UCSD-AML1 (cell line): ENCODE measurements around the gene CEP295NL.

Experiments used
- DNase-seq: peaks from one replicate; lab custom pipeline; 2025; ENCODE audit not compliant: unreplicated experiment; lab: John Stamatoyannopoulos, UW

The CEP295NL gene

DNA sequence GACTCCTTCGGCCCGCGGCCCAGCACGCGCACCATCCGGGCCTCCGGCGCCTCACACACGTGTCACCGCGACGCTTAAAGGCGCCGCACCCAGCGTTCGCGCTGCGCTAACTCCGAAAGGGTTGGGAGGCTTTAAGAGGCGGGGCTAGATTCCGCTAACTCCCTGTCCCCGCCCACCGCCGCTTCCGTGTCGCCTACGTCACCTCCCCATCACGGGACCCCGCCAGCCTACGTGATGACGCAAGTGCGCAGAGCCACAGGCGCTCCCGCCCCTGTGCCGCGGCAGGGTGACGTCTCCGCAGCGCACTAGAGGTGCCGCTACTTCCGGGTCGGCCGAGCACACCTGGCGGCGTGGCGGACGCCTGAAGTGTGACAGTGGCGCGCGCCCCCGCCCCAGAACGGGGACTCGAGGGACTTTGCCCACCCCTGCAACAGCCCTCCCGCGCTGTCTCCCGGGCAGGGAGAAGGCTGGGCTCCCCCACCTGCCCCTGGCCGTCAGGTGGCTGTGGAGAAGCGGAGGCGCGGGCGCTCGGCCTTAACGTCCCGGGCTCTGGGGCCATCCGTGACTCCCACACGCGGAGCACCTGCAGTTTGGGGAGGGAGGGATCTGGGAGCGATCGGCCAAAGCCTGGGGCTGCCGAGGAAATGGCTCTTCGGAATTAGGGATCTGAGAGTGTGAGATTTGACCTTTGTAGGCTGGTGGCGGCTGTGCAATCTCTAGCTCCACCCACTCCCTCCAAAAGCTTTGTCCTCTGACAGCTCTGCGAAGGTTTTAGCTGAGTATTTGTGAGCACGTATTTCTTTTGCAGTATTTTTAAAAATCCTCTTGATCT, 62.0 kb downstream of the CEP295NL start, which contains the start of gene USP36:
TSS of gene USP36 (minus strand) at position 35 of the 832 bp plus-strand sequence. CDS start 4,451 bp downstream, outside the sequence.
- DNase-seq = peak; percentile 100
